GM19395 (cell line): Measurements from ENCODE around the gene MADD.

Experiments
- ATAC-seq: cut with Tn5 transposase; IDR thresholded peaks from one replicate; pipeline ENCODE4 v1.9.1; 2021; ENCODE audit warnings: mild to moderate bottlenecking, moderate library complexity; ENCODE audit not compliant: unreplicated experiment

The MADD gene

GRCh38 chr11:47269829-47270305, at the start of gene MADD:
Gene MADD, plus strand, starts transcription at chr11:47270133.
- peak; percentile 71 for ATAC-seq

DNA sequence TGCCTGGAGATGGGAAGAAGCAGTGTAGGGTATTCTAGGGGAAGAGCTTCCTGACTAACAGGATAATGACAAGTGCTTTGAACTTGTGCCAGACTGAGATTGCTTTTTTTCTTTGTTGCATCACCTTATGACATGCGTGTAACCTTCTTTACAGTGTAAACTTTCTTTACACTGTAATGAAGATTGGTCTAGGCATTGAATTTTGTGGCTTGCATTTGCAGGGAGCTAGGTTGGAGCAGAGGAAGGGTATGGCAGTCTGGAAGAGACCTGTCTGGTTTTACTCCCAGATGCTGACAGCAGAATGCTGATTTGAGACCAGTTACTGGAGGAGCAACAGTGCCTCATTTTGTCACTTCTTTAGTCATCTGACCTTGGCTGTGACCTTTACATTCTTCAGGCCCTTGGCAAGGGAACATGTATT, 49.5 kb upstream of the MADD start:
- no peak for ATAC-seq

DNA sequence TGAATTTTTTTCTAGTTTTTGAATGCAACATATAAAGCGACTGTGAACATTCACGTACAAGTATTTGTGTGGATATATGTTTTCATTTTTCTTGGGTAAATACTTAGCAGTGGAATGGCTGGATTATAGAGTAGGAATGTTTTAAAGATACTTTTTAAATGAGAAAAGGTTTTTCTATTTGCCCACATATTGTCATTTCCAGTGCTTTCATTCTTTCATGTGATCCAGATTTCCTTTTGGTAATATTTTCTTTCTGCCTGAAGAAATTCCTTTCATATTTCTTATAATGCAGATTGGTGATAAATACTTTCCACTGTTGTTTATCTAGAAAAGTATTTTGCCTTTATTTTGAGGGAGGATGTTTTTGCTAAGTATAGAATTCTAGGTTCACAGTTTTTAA, 47.2 kb upstream of the MADD start:
- ATAC-seq: no peak

GRCh38 chr11:47225552-47226400, 44.2 kb upstream of the MADD start:
- peak; percentile 92 for ATAC-seq

GRCh38 chr11:47229161-47229560, 40.8 kb upstream of the MADD start:
- no peak for ATAC-seq

- no peak for ATAC-seq
Measured at GRCh38 chr11:47233051-47233450, 36.9 kb upstream of the MADD start.

DNA sequence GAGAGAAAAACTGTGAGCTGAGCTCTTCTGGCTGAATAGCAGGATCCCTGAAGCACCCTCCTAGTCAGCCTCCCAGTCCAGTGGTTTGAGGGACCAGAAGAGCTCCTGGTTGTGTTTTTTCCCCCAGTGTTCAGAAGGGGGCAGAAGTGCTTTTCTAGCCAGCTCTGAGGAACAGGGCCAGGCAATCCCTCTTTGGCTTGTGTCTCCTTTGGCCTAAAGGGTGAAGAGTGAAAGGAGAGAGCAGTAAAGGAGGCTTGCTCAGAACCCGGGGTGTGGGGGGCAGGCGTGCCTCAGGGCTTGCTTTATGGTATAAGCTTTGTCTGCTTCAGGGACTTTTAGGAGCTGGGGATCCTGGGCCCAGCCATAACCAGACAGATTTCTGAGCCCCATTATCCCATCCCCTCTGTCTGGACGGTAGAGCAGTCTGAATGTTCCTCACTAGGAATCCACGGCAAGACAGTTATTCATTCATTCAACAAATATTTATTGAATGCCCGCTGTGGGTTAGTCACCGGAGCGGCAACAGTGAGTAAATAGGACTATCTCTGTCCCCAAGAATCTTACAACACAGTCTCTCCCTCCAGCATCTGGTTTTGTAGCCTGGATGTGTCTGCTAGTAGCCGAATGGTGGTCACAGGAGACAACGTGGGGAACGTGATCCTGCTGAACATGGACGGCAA, 35.8 kb upstream of the MADD start:
- ATAC-seq: no peak

DNA sequence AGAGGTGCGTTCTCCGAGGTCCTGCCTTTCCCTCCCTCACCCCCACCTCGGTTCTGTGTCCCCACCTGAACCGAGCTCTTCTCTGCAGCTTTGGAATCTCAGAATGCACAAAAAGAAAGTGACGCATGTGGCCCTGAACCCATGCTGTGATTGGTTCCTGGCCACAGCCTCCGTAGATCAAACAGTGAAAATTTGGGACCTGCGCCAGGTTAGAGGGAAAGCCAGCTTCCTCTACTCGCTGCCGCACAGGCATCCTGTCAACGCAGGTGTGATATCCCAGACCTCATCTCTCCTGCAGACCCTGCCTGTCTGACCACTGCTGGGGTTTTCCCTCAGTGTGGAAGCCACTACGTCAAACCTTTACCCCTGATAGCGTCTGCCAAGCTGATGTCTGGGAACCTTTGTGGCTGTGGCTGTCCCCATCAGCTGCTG, 35.2 kb upstream of the MADD start:
- no peak for ATAC-seq

DNA sequence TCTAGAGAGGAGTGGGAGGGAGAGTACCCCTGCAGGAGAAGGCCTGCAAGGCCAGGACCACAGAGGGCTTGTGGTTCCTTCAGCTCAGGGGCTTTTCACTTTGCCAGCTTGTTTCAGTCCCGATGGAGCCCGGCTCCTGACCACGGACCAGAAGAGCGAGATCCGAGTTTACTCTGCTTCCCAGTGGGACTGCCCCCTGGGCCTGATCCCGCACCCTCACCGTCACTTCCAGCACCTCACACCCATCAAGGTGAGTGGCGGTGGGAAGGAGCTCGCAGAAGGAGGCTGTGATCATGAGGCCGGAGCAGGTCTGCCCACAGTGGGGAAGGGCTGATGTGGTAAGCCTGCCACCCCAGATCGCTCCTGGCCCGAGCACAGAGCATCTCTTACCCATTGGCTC, 34.8 kb upstream of the MADD start:
- ATAC-seq: no peak

DNA sequence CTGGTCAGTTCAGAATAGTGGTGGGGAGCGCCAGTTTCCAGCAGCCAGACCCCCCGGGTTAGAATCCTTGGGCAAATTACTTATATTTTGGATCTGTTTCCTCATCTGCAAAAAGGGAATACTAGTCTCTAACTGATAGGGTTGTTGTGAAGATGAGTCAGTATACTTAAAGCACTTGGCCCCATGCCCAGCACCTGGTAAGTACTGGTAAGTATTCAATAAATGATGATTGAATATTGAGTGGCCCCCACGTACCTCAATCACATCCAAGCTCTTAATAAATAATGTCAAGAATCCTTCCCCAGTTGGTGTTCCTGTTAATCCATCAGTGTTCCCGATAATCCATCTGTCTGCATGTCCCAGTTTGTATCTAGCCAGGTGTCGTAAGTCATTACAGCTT, 33.5 kb upstream of the MADD start:
- no peak for ATAC-seq

DNA sequence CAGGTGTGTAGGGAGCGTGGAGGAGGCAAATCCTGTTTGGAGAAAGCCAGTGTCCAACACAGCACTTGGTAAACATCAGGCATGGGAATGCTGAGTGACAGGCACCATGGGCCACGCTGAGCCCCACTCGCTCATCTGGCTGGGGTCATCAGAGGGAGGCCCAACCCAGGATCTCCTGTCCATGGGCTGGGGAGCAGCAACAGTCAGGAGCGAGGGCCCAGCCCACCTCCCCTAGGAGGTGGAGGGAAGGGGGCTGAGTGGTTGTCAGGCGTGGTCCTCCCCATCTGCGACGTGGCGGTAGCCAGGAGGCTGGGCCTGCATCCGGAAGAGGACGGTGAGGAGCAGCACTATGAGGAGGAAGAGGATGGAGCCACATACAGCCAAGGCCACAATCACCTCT, 30.1 kb upstream of the MADD start:
- no peak for ATAC-seq

DNA sequence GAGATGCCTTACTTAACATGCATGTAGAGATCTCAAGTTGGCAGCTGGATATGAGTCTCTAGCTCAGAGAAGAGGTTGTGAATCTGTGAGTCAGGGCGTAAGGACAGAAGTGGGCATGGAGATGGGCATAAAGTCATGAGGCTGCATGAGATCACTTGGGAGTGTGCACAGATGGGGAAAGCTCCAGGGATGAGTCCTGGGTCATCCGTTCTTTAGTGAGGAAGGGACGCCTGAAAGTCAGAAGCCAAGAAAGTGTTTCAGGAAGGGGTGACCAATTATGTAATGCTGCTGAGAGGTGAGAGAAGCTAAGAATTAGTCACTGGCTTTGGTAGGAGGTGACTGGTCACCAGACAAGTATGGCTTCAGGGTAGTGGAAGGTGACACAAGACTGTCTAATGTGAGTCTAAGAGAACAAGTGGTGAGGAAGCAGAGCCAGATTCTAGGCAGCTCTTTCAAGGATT, 28.1 kb upstream of the MADD start:
- ATAC-seq: no peak

GRCh38 chr11:47242596-47243192, 27.2 kb upstream of the MADD start:
- no peak for ATAC-seq

DNA sequence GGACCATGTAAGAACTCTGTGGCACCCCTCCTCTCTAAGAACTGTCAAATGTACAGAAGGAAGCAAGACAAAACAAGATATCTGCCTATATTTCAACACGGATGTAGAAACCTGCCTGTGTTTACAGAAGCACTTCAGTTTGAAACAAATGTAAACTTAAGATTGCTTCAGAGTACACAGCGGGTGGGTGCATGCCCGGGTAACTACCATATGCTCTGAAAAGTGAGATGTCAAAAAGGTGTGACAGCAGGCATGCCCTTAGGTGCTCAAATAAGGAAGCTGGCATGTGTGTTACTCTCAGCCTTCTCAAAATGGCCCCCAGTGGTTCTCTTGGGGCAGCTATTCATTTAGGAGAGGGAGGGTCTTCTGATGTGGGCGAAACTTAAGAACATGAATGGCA, 26.5 kb upstream of the MADD start:
- no peak for ATAC-seq

DNA sequence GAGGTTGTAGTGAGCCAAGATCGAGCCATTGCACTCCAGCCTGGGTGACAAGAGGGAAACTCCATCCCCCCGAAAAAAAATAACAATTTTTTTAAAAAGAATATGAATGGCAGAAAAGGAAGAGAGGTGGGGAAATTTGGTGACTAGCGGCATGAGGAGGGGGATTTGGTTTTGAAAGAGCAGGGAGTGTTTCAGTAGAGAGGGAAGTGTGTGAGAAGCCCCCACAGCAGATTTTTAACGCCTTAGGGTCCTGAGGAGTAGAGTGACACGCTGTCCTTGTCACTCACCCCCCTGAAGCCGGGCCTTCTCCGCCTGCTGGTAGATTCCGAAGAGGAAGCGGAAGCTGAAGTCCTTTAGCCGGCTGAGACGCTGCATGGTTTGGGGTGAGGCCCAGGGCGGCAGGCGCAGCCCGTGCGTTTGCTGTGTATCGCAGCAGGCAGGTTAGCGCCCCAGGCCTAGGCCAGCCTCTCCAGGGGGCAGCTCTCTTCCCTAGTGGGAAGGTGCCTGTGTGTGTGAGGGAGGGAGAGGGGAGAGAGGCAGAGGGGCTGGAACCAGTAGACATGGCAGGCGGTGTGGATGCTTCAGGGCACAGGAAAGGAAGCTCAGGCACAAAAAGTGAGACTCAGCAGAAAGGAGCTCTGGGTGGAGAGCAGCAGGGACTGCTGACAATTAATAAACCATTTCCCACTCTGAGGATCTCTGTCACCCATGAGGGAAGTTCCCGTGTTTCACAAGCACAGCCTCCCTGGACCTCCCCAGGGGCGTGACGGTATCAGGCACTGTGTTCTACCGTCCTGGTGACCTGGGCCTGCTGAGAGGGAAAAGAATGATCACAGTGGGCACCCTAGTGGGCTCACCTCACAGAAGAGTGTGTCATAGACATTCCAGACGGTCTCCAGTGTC, 25.2 kb upstream of the MADD start:
- no peak for ATAC-seq

- no peak for ATAC-seq
Measured at GRCh38 chr11:47245611-47246357, 24.1 kb upstream of the MADD start.

DNA sequence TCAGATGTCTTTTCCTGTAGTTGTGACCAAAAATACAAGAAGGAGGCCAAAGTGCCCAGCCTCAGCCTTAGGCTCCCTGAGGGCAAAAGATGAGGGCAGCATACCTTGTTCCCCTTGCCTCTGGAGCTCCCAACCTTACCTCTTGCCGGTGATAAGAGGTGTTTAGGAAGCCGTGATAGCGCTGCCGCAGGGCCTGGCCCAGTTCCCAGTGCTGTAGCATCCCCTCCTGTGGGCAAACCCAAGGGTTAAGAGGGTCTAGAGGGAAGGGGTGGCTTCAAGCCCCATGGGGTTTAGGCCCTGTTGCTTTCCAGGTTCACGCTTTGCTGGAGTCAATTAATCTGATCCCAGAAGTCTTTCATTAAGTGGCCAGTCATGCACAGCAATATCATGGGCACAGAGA, 22.4 kb upstream of the MADD start:
- ATAC-seq: no peak

GRCh38 chr11:47248304-47248663, 21.6 kb upstream of the MADD start:
- peak; percentile 36 for ATAC-seq

GRCh38 chr11:47248664-47249377, 21.1 kb upstream of the MADD start, which contains the start of gene ACP2:
Gene ACP2, minus strand, starts transcription at chr11:47248814. Its CDS starts 25 bp downstream, at chr11:47248789.
- ATAC-seq: peak; percentile 95
